ENCODE data around the gene SPOCK3. TPM values are rescaled to one million over a fixed set of nuclear protein-coding genes. Genes with fewer than 3 reads are reported as not detected.

SPOCK3 gene
- total RNA-seq, 1 donor, result not detected

DNA sequence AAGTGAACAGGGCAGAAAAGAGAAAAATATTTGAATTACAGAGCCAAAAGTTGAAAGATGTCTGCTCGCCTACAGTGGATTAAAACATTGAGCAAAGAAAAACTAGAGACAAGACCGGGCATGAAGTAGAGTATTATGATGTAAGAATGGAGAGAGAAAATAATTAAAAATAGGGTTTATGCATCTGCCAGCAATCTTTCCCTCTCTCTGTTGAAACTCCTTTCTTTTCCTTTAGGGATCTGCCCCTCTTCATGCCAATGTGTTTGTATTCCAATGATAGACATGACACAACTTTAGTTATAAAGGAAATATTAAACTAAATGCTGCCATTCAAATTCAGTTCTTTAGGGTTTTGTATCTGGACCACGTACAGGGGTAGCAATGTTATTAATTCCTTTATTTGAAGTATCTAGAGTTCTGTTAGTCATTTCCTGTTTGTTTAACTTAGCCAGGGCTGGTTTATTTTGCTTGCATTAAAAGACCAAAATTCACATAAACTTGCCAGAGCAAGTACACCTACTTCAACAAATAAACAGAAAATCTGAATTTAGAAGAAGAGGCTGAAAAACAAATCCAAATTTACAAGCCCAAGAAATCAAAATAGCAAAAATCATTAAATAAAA lies 202.6 kb downstream of the SPOCK3 start:
- no peaks in the 10 kb centered on the region for H3K79me2 ChIP-seq (ENCODE audit: insufficient read depth, low read length)
- H3K4me2 ChIP-seq (ENCODE audit: insufficient read depth, low read length), result no peak overlapping the region
- H3K9me3 ChIP-seq (ENCODE audit: low read depth, low read length), result no peaks in the 10 kb centered on the region
- H3K4me3 ChIP-seq (ENCODE audit: insufficient read depth, low read length), result no peak overlapping the region
- DNase-seq (ENCODE audit: insufficient read length, low spot score, missing footprints), result no peak
- no peak overlapping the region for H2AFZ ChIP-seq (ENCODE audit: low read length)
- H4K20me1 ChIP-seq (ENCODE audit: insufficient read depth, low read length), result no peaks in the 10 kb centered on the region
- H3K27ac ChIP-seq (ENCODE audit: low read depth, low read length), result no peak overlapping the region
- no peaks in the 10 kb centered on the region for H3K27me3 ChIP-seq (ENCODE audit: insufficient read depth, low read length)
- H3K36me3 ChIP-seq (ENCODE audit: insufficient read depth, low read length), result no peaks in the 10 kb centered on the region
- TF ChIP-seq, protein P1, sequence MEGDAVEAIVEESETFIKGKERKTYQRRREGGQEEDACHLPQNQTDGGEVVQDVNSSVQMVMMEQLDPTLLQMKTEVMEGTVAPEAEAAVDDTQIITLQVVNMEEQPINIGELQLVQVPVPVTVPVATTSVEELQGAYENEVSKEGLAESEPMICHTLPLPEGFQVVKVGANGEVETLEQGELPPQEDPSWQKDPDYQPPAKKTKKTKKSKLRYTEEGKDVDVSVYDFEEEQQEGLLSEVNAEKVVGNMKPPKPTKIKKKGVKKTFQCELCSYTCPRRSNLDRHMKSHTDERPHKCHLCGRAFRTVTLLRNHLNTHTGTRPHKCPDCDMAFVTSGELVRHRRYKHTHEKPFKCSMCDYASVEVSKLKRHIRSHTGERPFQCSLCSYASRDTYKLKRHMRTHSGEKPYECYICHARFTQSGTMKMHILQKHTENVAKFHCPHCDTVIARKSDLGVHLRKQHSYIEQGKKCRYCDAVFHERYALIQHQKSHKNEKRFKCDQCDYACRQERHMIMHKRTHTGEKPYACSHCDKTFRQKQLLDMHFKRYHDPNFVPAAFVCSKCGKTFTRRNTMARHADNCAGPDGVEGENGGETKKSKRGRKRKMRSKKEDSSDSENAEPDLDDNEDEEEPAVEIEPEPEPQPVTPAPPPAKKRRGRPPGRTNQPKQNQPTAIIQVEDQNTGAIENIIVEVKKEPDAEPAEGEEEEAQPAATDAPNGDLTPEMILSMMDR (IDR thresholded peaks at IDR 0.05; ENCODE audit: extremely low read depth, low read depth, low read length), result no peak
- H3K4me1 ChIP-seq (ENCODE audit: insufficient read depth, low read length), result no peaks in the 10 kb centered on the region

DNA sequence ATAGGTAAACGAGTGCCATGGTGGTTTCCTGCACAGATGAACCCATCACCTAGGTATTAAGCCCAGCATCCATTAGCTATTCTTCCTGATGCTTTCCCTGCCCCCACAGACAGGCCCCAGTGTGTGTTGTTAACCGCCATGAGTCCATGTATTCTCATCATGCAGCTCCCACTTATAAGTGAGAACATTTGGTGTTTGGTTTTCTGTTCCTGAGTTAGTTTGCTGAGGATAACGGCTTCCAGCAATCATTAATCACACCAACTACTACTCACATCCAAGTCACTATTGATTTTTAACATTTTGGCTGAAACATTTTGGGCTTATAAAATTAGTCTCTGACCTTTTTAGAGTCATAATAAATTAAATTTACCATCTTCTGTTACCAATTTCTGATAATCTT lies 205.3 kb downstream of the SPOCK3 start:
- Histone ChIP-seq H2AFZ (ENCODE audit: low read length) (no peak overlapping the region), H3K27ac (ENCODE audit: low read depth, low read length) (no peak overlapping the region), H3K4me2 (ENCODE audit: insufficient read depth, low read length) (no peak overlapping the region), H3K79me2 (ENCODE audit: insufficient read depth, low read length) (no peaks in the 10 kb centered on the region), H3K36me3 (ENCODE audit: insufficient read depth, low read length) (no peaks in the 10 kb centered on the region), H4K20me1 (ENCODE audit: insufficient read depth, low read length) (no peaks in the 10 kb centered on the region), H3K4me1 (ENCODE audit: insufficient read depth, low read length) (no peaks in the 10 kb centered on the region), H3K27me3 (ENCODE audit: insufficient read depth, low read length) (no peaks in the 10 kb centered on the region), H3K4me3 (ENCODE audit: insufficient read depth, low read length) (no peak overlapping the region), H3K9me3 (ENCODE audit: low read depth, low read length) (no peaks in the 10 kb centered on the region)
- DNase-seq (ENCODE audit: insufficient read length, low spot score, missing footprints), result no peak
- TF ChIP-seq, protein P1 (IDR thresholded peaks at IDR 0.05; ENCODE audit: extremely low read depth, low read depth, low read length), result no peak

DNA sequence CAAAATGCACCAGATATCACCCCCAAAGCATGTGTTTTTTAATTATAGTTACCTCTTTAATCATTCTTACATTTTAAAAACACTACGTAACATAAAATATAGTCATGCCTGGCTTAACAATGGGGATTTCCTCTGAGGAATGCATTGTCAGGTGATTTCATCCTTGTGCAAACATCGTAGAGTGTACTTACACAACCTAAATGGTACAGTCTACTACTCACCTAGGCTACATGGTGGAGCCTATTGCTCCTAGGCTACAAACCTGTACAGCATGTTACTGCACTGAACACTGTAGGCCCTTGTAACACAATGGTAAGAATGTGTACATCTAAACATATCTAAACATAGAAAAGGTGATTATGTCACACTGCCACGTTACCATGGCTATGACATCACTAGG lies 208.6 kb downstream of the SPOCK3 start:
- Histone ChIP-seq H3K4me3 (ENCODE audit: insufficient read depth, low read length) (no peak overlapping the region), H2AFZ (ENCODE audit: low read length) (no peak overlapping the region), H3K36me3 (ENCODE audit: insufficient read depth, low read length) (no peaks in the 10 kb centered on the region), H3K9me3 (ENCODE audit: low read depth, low read length) (no peaks in the 10 kb centered on the region), H3K4me2 (ENCODE audit: insufficient read depth, low read length) (no peak overlapping the region), H3K27ac (ENCODE audit: low read depth, low read length) (no peak overlapping the region), H3K79me2 (ENCODE audit: insufficient read depth, low read length) (no peaks in the 10 kb centered on the region), H3K27me3 (ENCODE audit: insufficient read depth, low read length) (no peaks in the 10 kb centered on the region), H4K20me1 (ENCODE audit: insufficient read depth, low read length) (no peaks in the 10 kb centered on the region), H3K4me1 (ENCODE audit: insufficient read depth, low read length) (no peaks in the 10 kb centered on the region)
- DNase-seq (ENCODE audit: insufficient read length, low spot score, missing footprints), result no peak
- TF ChIP-seq, protein P1 (IDR thresholded peaks at IDR 0.05; ENCODE audit: extremely low read depth, low read depth, low read length), result no peak

GRCh38 chr4:167023364-167023925 lies 210.8 kb downstream of the SPOCK3 start:
- no peak overlapping the region for H3K27ac ChIP-seq (ENCODE audit: low read depth, low read length)
- no peaks in the 10 kb centered on the region for H3K4me1 ChIP-seq (ENCODE audit: insufficient read depth, low read length)
- no peaks in the 10 kb centered on the region for H3K79me2 ChIP-seq (ENCODE audit: insufficient read depth, low read length)
- no peak overlapping the region for H3K4me2 ChIP-seq (ENCODE audit: insufficient read depth, low read length)
- H4K20me1 ChIP-seq (ENCODE audit: insufficient read depth, low read length), result no peaks in the 10 kb centered on the region
- TF ChIP-seq, protein P1 (IDR thresholded peaks at IDR 0.05; ENCODE audit: extremely low read depth, low read depth, low read length), result no peak
- no peak for DNase-seq (ENCODE audit: insufficient read length, low spot score, missing footprints)
- no peak overlapping the region for H2AFZ ChIP-seq (ENCODE audit: low read length)
- no peaks in the 10 kb centered on the region for H3K9me3 ChIP-seq (ENCODE audit: low read depth, low read length)
- no peak overlapping the region for H3K4me3 ChIP-seq (ENCODE audit: insufficient read depth, low read length)
- no peaks in the 10 kb centered on the region for H3K36me3 ChIP-seq (ENCODE audit: insufficient read depth, low read length)
- H3K27me3 ChIP-seq (ENCODE audit: insufficient read depth, low read length), result no peaks in the 10 kb centered on the region
